Measurements from ENCODE around the gene OPN4. TPM values are rescaled to one million over a fixed set of nuclear protein-coding genes. Genes with fewer than 3 reads are reported as not detected.

Gene OPN4
- total RNA-seq, 1 donor from 2014 or later = not detected

GRCh38 chr10:86689146-86689545 lies 34.8 kb downstream of the OPN4 start:
- H3K27me3 Mint-ChIP-seq (ENCODE audit: low read depth) = no peaks in the 10 kb centered on the region
- TF ChIP-seq, protein P1, sequence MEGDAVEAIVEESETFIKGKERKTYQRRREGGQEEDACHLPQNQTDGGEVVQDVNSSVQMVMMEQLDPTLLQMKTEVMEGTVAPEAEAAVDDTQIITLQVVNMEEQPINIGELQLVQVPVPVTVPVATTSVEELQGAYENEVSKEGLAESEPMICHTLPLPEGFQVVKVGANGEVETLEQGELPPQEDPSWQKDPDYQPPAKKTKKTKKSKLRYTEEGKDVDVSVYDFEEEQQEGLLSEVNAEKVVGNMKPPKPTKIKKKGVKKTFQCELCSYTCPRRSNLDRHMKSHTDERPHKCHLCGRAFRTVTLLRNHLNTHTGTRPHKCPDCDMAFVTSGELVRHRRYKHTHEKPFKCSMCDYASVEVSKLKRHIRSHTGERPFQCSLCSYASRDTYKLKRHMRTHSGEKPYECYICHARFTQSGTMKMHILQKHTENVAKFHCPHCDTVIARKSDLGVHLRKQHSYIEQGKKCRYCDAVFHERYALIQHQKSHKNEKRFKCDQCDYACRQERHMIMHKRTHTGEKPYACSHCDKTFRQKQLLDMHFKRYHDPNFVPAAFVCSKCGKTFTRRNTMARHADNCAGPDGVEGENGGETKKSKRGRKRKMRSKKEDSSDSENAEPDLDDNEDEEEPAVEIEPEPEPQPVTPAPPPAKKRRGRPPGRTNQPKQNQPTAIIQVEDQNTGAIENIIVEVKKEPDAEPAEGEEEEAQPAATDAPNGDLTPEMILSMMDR (IDR thresholded peaks at IDR 0.05) = no peak
- peaks cover 73% of the 10 kb centered on the region for H3K4me1 Mint-ChIP-seq (ENCODE audit: low read depth)
- DNase-seq (ENCODE audit: low spot score) = no peak
- no peaks in the 10 kb centered on the region for H3K9me3 Mint-ChIP-seq (ENCODE audit: low read depth)
- peak overlapping the region; percentile 50 for H3K27ac Mint-ChIP-seq (ENCODE audit: unreplicated experiment)
- H3K4me3 Mint-ChIP-seq (ENCODE audit: unreplicated experiment) = no peak overlapping the region
- H3K36me3 Mint-ChIP-seq (ENCODE audit: low read depth) = no peaks in the 10 kb centered on the region

DNA sequence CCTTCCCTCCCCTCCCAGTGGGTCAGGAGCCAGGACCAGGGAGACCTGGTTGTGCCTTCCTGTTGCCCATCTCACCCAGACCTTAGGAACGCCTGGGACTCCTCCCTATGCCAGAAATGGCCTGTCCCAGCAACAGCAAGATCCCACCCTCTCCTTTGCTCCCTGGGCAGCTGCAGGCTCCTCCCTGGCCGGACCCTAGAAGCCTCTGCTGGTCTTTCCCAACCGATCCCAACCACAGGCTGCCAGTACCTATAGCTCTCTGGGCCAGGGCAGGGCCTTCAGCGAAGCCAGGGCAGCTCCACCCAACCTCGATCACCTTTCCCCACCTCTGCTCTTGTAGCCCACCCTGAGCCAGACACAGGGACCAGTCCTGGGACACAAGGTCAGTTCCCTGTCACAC lies 35.9 kb downstream of the OPN4 start:
- no peaks in the 10 kb centered on the region for H3K27me3 Mint-ChIP-seq (ENCODE audit: low read depth)
- peaks cover 62% of the 10 kb centered on the region for H3K4me1 Mint-ChIP-seq (ENCODE audit: low read depth)
- TF ChIP-seq, protein P1 (IDR thresholded peaks at IDR 0.05) = no peak
- DNase-seq (ENCODE audit: low spot score) = no peak
- no peaks in the 10 kb centered on the region for H3K9me3 Mint-ChIP-seq (ENCODE audit: low read depth)
- no peak overlapping the region for H3K4me3 Mint-ChIP-seq (ENCODE audit: unreplicated experiment)
- H3K27ac Mint-ChIP-seq (ENCODE audit: unreplicated experiment) = peak overlapping the region; percentile 36
- no peaks in the 10 kb centered on the region for H3K36me3 Mint-ChIP-seq (ENCODE audit: low read depth)

- Mint-ChIP-seq H3K4me3 (ENCODE audit: unreplicated experiment) (no peak overlapping the region), H3K9me3 (ENCODE audit: low read depth) (no peaks in the 10 kb centered on the region), H3K27ac (ENCODE audit: unreplicated experiment) (peak overlapping the region; percentile 36), H3K4me1 (ENCODE audit: low read depth) (peaks cover 58% of the 10 kb centered on the region), H3K27me3 (ENCODE audit: low read depth) (no peaks in the 10 kb centered on the region), H3K36me3 (ENCODE audit: low read depth) (no peaks in the 10 kb centered on the region)
- TF ChIP-seq, protein P1 (IDR thresholded peaks at IDR 0.05) = no peak
- no peak for DNase-seq (ENCODE audit: low spot score)
Observed at GRCh38 chr10:86690657-86691084, 36.3 kb downstream of the OPN4 start.

GRCh38 chr10:86691333-86692022 lies 37.1 kb downstream of the OPN4 start:
- Mint-ChIP-seq H3K9me3 (ENCODE audit: low read depth) (no peaks in the 10 kb centered on the region), H3K36me3 (ENCODE audit: low read depth) (no peaks in the 10 kb centered on the region), H3K27me3 (ENCODE audit: low read depth) (no peaks in the 10 kb centered on the region), H3K27ac (ENCODE audit: unreplicated experiment) (no peak overlapping the region), H3K4me1 (ENCODE audit: low read depth) (peaks cover 51% of the 10 kb centered on the region), H3K4me3 (ENCODE audit: unreplicated experiment) (no peak overlapping the region)
- TF ChIP-seq, protein P1 (IDR thresholded peaks at IDR 0.05) = no peak
- no peak for DNase-seq (ENCODE audit: low spot score)

- Mint-ChIP-seq H3K27me3 (ENCODE audit: low read depth) (no peaks in the 10 kb centered on the region), H3K9me3 (ENCODE audit: low read depth) (no peaks in the 10 kb centered on the region), H3K4me1 (ENCODE audit: low read depth) (peaks cover 45% of the 10 kb centered on the region), H3K27ac (ENCODE audit: unreplicated experiment) (no peak overlapping the region), H3K36me3 (ENCODE audit: low read depth) (no peaks in the 10 kb centered on the region), H3K4me3 (ENCODE audit: unreplicated experiment) (no peak overlapping the region)
- no peak for DNase-seq (ENCODE audit: low spot score)
- TF ChIP-seq, protein P1 (IDR thresholded peaks at IDR 0.05) = no peak
Observed at GRCh38 chr10:86692023-86692514, 37.7 kb downstream of the OPN4 start.
